A549 (cell line): Measurements from ENCODE around the gene RABGAP1L. TPM values are rescaled to one million over a fixed set of nuclear protein-coding genes. Genes with fewer than 3 reads are reported as not detected.
A peak's percentile ranks its signal among the peaks of the same experiment; 100 is the strongest.

ENCODE experiments used
- ATAC-seq, 2 experiments: fragments of 200-7000 bp in 1 of 2; fragments of >200 bp in 1 of 2; cut with Nextera tagmentation in 1 of 2; cut with Tn5 transposase in 1 of 2; 3 replicates each; pipeline versions ENCODE4 v1.8.0 to v1.9.1; 2018 to 2020; ENCODE audit warnings: mild to moderate bottlenecking in 1 of 2, moderate library complexity in 1 of 2
- CTCF ChIA-PET: fragments of 300-600 bp; sonication (Branson Sonifier 250); formaldehyde crosslinking; extraction: SDS; loops from one replicate; lab custom pipeline; 2021; ENCODE audit warnings: antibody characterized with exemption, inconsistent platforms; lab: Yijun Ruan, JAX
- POLR2A ChIA-PET: fragments of 350-600 bp; formaldehyde crosslinking; extraction: SDS; loops from one replicate; lab custom pipeline; 2021; ENCODE audit warnings: antibody characterized with exemption, inconsistent platforms; lab: Yijun Ruan, JAX
- DNase-seq, 2 experiments: peaks; one replicate each; pipeline versions ENCODE4 v3.0.0 to v3.0.0-alpha.2; 2011 to 2016; ENCODE audit warnings: low read depth in 1 of 2, low spot score in 1 of 2
- FAIRE-seq: peaks from 2 replicates; lab custom pipeline; 2011; peaks lifted over from hg19 to GRCh38; lab: Jason Lieb, UNC
- H3K27ac ChIP-seq, 2 experiments: fragments of >200 bp; sonication (Bioruptor Twin); formaldehyde crosslinking; 3 replicates each; pipeline ENCODE4 v1.5.1; 2016 to 2017
- H3K4me1 ChIP-seq: fragments of >200 bp; sonication (Bioruptor Twin); formaldehyde crosslinking; 3 replicates; pipeline ENCODE4 v1.6.1; 2016
- H3K4me2 ChIP-seq: fragments of >200 bp; sonication (Bioruptor Twin); formaldehyde crosslinking; 3 replicates; pipeline ENCODE4 v1.6.1; 2016
- H3K4me3 ChIP-seq: fragments of >200 bp; sonication (Bioruptor Twin); formaldehyde crosslinking; 3 replicates; pipeline ENCODE4 v1.5.1; 2016
- H3K9me3 ChIP-seq: fragments of >200 bp; sonication (Bioruptor Twin); formaldehyde crosslinking; 3 replicates; pipeline ENCODE4 v1.6.1; 2016
- BCL3 ChIP-seq: fragments of >200 bp; sonication (Bioruptor Twin); formaldehyde crosslinking; IDR thresholded peaks from 3 replicates; pipeline ENCODE4 v1.6.1; 2016
- CBX2 ChIP-seq: fragments of 200-600 bp; sonication (generic); IDR thresholded peaks from 2 replicates; pipeline ENCODE4 v1.6.1; 2016; ENCODE audit warnings: low read depth, mild to moderate bottlenecking, borderline replicate concordance
- CEBPB ChIP-seq, 2 experiments: fragments of >200 bp in 1 of 2; sonication (Bioruptor Twin) in 1 of 2; formaldehyde crosslinking in 1 of 2; IDR thresholded peaks; 2 replicates each; pipeline ENCODE4 v1.6.1; 2012 to 2016
- CHD2 ChIP-seq: fragments of 150-350 bp; IDR thresholded peaks from 2 replicates; pipeline ENCODE4 v1.6.1; 2014; ENCODE audit warnings: low read length; ENCODE audit not compliant: partially characterized antibody
- CTCF ChIP-seq: fragments of >200 bp; sonication (Bioruptor Twin); formaldehyde crosslinking; IDR thresholded peaks from 3 replicates; pipeline ENCODE4 v1.5.1; 2016
- ESRRA ChIP-seq: fragments of 150-350 bp; IDR thresholded peaks from 2 replicates; pipeline ENCODE4 v1.6.1; 2014; ENCODE audit warnings: mild to moderate bottlenecking, low read length, borderline replicate concordance
- FOSB ChIP-seq: fragments of 250-450 bp; sonication (Bioruptor Pico); IDR thresholded peaks from 2 replicates; pipeline ENCODE4 v1.5.0; 2020; ENCODE audit warnings: mild to moderate bottlenecking, moderate library complexity
- FOXS1 ChIP-seq: fragments of 250-450 bp; sonication (Bioruptor Pico); IDR thresholded peaks from 2 replicates; pipeline ENCODE4 v1.5.0; 2020; ENCODE audit warnings: mild to moderate bottlenecking, moderate library complexity
- HDAC2 ChIP-seq: fragments of 200-600 bp; sonication (generic); IDR thresholded peaks from 2 replicates; pipeline ENCODE4 v1.6.1; 2016
- KDM5A ChIP-seq: fragments of 200-600 bp; sonication (generic); IDR thresholded peaks from 2 replicates; pipeline ENCODE4 v1.6.1; 2016; ENCODE audit warnings: antibody characterized with exemption, mild to moderate bottlenecking
- MAFK ChIP-seq: fragments of 450-650 bp; IDR thresholded peaks from 2 replicates; pipeline ENCODE4 v1.6.1; 2014; ENCODE audit not compliant: partially characterized antibody
- NPAS2 ChIP-seq: fragments of 250-450 bp; sonication (Bioruptor Pico); IDR thresholded peaks from 2 replicates; pipeline ENCODE4 v1.8.0; 2022; ENCODE audit warnings: mild to moderate bottlenecking, moderate library complexity, borderline replicate concordance
- RFX5 ChIP-seq: fragments of 450-650 bp; IDR thresholded peaks from 2 replicates; pipeline ENCODE4 v1.7.1; 2014; ENCODE audit warnings: antibody characterized with exemption, mild to moderate bottlenecking, moderate library complexity
- SMC3 ChIP-seq: fragments of >200 bp; sonication (Bioruptor Twin); formaldehyde crosslinking; IDR thresholded peaks from 3 replicates; pipeline ENCODE4 v1.6.1; 2018; ENCODE audit warnings: inconsistent platforms
- SREBF2 ChIP-seq: fragments of 450-650 bp; IDR thresholded peaks from 2 replicates; pipeline ENCODE4 v1.6.1; 2014; ENCODE audit warnings: mild to moderate bottlenecking, moderate library complexity
- ZSCAN20 ChIP-seq: fragments of 250-450 bp; sonication (Bioruptor Pico); IDR thresholded peaks from 2 replicates; pipeline ENCODE4 v1.8.0; 2022; ENCODE audit warnings: mild to moderate bottlenecking, moderate library complexity
- WGBS: methylation state at CpG from one replicate; pipeline ENCODE4 v1.1.6; 2017; ENCODE audit errors: missing lambda C conversion rate; 5-methylcytosine and 5-hydroxymethylcytosine counted together
- polyA plus RNA-seq, 4 experiments: library from polyadenylated mRNA; depleted of rRNA in 3 of 4; stranded (reverse); fragments of >200 nt; fragmentation: RNase III in 1 of 4; extraction: RNeasy Plus Mini Kit Qiagen cat#74134 plus additional on column Dnase treatment in 1 of 4; gene quantifications; 2 replicates in 3 of 4; 3 replicates in 1 of 4; pipeline ENCODE4 v1.2.3, GENCODE V29; 2011 to 2017
- TF ChIP-seq, protein P1 (sequence below): IDR thresholded peaks from 2 replicates; pipeline ENCODE4 v1.6.1; 2012
- TF ChIP-seq, protein P2 (sequence below): fragments of 250-450 bp; sonication (Bioruptor Pico); IDR thresholded peaks from 2 replicates; pipeline ENCODE4 v1.5.0; 2020; ENCODE audit warnings: low read depth, mild to moderate bottlenecking, moderate library complexity

Gene RABGAP1L
- polyA plus RNA-seq, 2 of the 4 experiments (the other 2 are of a cell fraction), result 8.2 to 18.6 TPM

DNA sequence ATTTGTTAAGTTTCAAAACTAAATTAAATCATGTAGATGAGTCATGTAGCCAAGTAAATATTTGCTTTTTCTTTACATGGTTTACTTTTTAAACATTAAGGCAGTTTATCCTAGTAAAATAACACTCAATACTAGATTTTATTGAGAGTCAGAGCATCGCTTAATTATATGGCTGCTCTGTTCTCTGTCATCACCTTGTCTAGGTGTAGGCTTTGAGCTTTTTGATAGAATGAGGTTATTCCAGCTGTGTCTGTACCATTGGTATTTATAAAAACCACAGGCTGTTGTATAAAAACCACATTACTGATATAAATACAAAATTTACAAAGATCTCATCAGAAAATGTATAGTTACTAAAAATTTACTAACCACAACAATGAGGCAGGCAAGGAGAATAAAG is 245.9 kb downstream of the RABGAP1L start:
- 29% methylated on average over 1 of the region's 1 CpG for WGBS
- FAIRE-seq (no peak), ATAC-seq (no peak), DNase-seq (no peak)
- TF ChIP-seq ZSCAN20 (CRISPR knock-in tag), result no peak
- TF ChIP-seq CEBPB (IDR thresholded peaks at IDR 0.05), result no peak
- no peak for TF ChIP-seq ESRRA
- TF ChIP-seq SMC3, result no peak
- TF ChIP-seq, protein P1, sequence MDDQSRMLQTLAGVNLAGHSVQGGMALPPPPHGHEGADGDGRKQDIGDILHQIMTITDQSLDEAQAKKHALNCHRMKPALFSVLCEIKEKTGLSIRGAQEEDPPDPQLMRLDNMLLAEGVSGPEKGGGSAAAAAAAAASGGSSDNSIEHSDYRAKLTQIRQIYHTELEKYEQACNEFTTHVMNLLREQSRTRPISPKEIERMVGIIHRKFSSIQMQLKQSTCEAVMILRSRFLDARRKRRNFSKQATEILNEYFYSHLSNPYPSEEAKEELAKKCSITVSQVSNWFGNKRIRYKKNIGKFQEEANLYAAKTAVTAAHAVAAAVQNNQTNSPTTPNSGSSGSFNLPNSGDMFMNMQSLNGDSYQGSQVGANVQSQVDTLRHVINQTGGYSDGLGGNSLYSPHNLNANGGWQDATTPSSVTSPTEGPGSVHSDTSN, result no peak
- TF ChIP-seq CTCF, result no peak
- no peak for TF ChIP-seq FOSB (CRISPR knock-in tag)
- TF ChIP-seq SREBF2, result no peak
- Histone ChIP-seq H3K4me1 (peaks cover 8% of the 10 kb centered on the region; the same call in 2 of the 3 replicates), H3K4me2 (peak overlapping the region; percentile 15; the same call in 1 of the 3 replicates), H3K9me3 (no peaks in the 10 kb centered on the region), H3K27ac (no peak overlapping the region), H3K4me3 (no peak overlapping the region)
- ChIA-PET POLR2A (no interaction called here), CTCF (no interaction called here)

DNA sequence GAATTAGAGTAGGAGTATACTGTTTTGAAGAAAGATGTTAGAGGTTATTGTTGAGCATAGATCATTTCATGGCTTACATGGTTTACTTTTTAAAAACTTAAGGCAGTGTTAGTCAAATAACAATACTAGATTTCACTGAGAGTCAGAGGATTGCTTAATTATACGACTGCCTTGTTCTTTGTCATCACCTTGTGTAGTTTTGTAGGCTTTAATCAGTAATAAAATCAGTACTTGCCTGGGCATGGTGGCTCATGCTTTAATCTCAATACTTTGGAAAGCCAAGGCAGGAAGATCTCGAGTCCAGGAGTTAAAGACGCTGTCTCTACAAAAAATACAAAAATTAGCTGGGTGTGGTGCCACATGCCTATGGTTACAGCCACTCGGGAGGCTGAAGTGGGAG is 247.1 kb downstream of the RABGAP1L start:
- ATAC-seq (no peak), FAIRE-seq (no peak), DNase-seq (no peak)
- Histone ChIP-seq H3K4me2 (no peak overlapping the region), H3K4me3 (no peak overlapping the region), H3K4me1 (peaks cover 8% of the 10 kb centered on the region; the same call in 2 of the 3 replicates), H3K9me3 (no peaks in the 10 kb centered on the region), H3K27ac (no peak overlapping the region)
- ChIA-PET POLR2A (no interaction called here), CTCF (no interaction called here)
- TF ChIP-seq NPAS2 (no peak), HDAC2 (no peak)
- TF ChIP-seq, protein P2, sequence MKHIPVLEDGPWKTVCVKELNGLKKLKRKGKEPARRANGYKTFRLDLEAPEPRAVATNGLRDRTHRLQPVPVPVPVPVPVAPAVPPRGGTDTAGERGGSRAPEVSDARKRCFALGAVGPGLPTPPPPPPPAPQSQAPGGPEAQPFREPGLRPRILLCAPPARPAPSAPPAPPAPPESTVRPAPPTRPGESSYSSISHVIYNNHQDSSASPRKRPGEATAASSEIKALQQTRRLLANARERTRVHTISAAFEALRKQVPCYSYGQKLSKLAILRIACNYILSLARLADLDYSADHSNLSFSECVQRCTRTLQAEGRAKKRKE (CRISPR knock-in tag), result no peak
- 76% methylated on average over 4 of the region's 4 CpGs for WGBS

- Histone ChIP-seq H3K4me3 (no peak overlapping the region), H3K27ac (no peak overlapping the region), H3K4me2 (no peak overlapping the region), H3K4me1 (peaks cover 8% of the 10 kb centered on the region; the same call in 2 of the 3 replicates), H3K9me3 (no peaks in the 10 kb centered on the region)
- ChIA-PET CTCF (no interaction called here), POLR2A (no interaction called here)
- TF ChIP-seq KDM5A (no peak), CHD2 (no peak), CBX2 (no peak), RFX5 (no peak), BCL3 (no peak), FOXS1 (no peak), MAFK (no peak)
- WGBS, result 74% methylated on average over 3 of the region's 3 CpGs
- DNase-seq (no peak), ATAC-seq (no peak), FAIRE-seq (no peak)
Measured at GRCh38 chr1:174407665-174408064, 248.3 kb downstream of the RABGAP1L start.
